ENCODE data around the gene CLEC2L.
"Not testable (repeated sequence)": the region's sequence is repeated elsewhere in the genome, so short reads cannot be mapped to it uniquely, and the experiment has no call there.

Gene CLEC2L

DNA sequence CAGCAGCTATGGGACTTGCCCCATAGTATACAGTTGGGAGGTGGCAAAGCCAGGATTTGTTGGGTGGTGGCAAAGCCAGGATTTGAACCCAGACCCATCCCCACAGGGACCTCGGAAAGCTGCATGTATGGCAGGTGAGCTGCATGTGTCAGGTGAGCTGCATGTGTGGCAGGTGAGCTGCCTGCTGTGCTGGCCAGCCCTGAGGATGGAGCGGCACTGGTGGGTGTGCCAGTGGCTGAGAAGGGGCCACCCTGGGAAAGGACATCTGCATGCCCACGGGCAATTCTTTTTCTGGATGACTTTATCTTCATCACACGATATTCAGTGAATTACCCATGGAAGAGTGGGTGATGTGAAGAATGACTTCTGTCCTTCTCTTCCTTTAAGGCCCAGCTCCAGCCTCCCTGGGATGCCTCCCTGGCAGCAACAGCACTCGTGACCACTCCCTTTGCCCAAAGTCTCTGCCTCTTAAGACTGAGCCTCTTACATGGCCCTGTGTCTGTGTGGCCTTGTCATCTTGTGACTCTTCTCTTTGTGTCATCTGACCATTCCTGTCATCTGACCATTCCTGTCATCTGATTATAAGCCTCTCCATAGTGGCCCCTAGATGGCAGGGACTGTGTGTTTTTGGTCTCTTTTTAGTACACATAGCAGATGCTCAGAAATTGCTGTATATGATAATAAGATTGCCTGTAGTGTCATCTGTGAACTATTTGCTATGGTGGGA is 25.0 kb downstream of the CLEC2L start:
- in situ Hi-C loops (cut with MboI; ENCODE audit: low sequenced_read_pairs) = no loop called here

DNA sequence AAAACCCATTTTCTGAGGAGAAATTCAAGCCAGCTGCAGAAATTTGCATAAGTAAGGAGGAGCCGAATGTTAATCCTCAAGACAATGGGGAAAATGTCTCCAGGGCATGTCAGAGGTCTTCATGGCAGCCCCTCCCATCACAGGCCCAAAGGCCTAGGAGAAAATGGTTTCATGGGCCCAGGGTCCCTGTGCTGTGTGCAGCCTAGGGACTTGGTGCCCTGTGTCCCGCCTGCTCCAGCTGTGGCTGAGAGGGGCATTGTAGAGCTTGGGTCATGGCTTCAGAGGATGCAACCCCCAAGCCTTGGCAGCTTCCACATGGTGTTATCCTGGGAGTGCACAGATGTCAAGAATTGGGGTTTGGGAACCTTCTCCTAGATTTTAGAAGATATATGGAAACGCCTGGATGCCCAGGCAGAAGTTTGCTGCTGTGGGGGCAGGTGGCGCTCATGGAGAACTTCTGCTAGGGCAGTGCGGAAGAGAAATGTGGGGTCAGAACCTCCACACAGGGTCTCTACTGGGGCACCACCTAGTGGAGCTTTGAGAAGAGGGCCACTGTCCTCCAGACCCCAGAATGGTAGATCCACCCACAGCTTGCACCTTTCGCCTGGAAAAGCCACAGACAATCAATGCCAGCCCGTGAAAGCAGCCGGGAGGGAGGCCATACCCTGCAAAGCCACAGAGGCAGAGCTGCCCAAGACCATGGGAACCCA is 30.7 kb downstream of the CLEC2L start:
- in situ Hi-C loops (cut with MboI; ENCODE audit: low sequenced_read_pairs) = not testable (repeated sequence)

DNA sequence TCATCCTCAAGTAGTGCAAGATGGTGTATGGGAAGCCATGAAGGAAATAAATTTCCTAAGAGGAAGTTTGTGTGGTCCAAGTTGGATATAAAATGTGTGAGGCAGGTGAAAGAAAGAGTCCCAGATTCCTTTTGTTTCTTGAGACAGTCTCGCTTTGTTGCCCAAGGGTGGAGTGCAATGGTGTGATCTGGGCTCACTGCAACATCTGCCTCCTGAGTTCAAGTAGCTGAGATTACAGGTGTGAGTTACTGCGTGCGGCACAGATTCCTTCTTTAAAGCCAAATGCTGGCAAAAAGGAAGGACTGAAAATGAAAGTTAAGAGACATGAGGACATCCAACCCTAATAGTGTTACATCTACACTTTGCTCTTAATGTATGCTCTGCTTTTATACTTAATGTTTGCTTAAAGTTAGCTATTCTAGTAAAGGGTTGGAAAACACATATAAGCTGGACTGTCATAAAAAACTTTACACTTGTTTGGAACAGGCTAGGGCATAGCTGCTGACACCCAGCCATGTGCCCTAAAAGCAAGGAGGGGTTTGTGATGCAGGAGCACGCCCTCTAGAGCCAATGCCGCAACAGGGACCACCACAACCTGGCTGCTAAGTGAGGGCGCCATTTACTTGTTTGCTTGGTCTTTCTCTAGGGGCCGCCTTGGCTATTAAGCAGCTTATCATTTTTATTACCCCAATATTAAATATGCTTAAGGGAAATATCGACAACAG is 34.5 kb downstream of the CLEC2L start:
- in situ Hi-C loops (cut with MboI; ENCODE audit: low sequenced_read_pairs) = no loop called here

DNA sequence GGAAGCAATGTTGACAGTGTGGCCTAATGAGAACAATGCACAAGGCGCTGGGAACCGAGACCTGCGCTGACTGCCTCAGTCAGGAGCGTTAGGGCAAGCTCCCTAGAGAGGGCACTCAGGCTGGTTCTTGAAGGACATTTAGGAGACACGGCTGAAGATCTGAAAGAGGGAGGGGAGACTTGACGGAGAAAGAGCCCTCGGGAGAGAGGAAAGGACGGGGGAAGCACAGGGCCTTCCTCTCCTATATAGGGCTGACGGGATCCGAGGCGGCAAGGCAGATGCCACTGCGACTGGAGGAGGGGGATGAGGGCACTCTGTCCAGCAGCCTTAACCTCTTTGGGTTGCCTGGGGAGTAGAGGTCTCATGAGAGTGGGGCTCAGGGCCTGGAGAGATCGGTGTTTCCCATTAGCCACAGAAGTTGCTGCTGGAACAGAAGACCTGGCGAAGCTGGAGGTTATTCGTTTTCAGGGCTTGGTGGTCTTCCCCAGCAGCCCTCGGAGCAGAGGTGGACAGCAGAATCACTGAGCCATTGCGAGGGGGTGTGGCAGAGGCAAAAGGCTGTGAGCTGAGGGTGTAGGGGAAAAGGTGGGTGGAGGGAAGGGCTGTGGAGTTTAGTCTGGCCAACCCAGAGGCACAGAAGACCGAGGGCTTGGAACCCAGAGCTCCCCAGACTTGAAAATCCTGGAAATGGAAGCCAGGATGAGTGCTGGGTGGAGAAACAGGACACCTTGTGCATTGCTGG is 36.0 kb downstream of the CLEC2L start:
- in situ Hi-C loops (cut with MboI; ENCODE audit: low sequenced_read_pairs) = no loop called here

DNA sequence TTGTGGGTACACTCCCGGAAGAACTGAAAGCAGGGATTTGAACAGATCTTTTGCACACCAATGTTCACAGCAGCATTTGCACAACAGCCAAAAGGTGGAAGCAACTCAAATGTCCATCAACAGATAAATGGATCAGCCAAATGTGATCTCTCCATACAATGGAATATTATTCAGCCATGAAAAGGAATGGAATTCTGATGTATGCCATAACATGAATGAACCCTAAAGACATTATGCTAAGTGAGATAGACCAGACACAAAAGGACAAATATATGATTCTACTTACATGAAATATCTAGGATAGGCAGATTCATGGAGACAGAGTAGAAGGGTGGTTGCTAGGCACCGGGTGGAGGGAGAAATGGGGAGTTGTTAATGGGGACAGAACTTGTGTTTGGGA is 36.7 kb downstream of the CLEC2L start:
- in situ Hi-C loops (cut with MboI; ENCODE audit: low sequenced_read_pairs) = no loop called here

DNA sequence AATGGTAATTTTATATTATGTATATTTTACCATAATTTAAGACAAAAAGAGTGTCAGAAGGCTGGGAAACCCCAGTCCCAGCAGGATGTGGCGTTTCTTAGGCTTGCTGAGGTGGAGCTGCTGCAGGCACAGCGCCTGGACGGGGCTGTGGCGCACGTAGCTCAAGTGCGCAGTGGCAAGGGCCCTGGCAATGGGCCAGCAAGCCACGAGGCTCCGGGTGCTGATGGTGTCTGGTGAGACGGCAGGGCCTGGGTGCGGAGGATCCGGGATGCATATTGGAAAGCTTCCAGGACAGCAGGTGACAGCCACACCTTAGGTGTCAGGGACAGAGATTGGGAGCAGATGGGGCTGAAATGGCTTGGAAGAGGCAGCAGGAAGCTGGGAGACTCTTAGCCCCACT is 37.2 kb downstream of the CLEC2L start:
- in situ Hi-C loops (cut with MboI; ENCODE audit: low sequenced_read_pairs) = no loop called here

DNA sequence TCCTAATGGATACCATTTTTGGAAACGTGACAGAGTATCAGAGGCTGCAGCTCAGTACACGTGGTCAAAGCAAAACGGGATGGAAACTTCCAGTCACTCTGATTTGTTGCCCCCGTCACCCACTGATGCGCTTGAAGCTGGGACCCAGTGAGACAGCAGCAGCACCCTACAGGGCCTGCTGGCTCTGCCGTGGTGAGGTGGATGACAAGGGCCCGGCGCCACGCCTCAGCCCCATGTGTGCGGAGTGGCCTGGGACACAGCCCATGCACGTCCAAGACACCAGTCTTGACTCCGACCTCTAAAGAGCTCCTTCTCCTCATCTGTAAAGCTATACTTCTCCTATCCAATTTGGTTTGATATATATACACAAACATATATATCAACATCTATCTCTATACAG is 39.0 kb downstream of the CLEC2L start:
- in situ Hi-C loops (cut with MboI; ENCODE audit: low sequenced_read_pairs) = no loop called here

DNA sequence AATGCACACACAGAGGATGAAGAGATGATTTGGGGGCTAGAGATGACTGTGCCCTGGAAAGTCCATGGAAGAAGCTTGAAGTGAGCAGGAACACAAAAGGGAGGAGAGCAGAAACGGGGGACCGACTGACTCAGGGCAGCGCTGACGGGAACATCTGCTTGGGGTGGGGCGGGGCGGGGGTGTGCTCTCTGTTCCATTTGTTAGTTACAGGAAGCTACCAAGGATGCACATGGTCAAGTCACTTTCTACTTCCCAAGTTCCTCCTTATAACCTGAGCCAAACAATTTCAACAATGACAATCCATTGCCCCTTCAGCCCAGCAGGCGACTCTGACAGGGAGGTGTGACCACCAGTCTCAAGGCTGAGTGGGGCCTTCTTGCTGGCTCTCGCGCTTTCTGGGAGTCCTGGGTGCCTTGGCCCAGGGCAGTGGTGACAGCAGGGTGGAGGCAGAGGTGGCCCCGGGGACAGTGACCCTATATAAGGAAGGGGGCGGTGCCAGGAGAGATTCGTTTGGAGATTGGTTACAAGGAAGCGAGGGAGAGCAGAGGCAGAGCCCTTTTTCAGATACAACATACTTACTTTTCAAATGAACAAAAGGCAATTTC is 39.6 kb downstream of the CLEC2L start:
- in situ Hi-C loops (cut with MboI; ENCODE audit: low sequenced_read_pairs) = no loop called here

DNA sequence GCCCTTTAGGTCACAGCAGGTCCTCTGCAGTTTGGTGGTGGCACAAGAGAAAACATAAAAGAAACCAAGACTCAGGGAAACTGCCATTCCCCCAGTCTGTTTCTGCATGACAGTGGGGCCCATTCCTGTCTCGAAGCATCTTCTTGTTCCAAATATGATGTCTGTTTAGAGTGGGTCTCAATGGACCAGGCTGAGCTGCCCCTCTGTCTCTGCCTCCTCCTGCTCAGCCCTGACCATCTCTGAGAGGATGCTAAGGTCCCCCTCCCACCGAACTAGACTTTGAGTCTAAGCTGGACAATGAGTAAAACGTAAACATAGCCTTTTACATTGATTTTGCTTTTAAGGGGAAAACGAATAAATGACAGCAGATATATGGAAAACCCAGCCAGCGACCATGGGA is 40.4 kb downstream of the CLEC2L start:
- in situ Hi-C loops (cut with MboI; ENCODE audit: low sequenced_read_pairs) = no loop called here

DNA sequence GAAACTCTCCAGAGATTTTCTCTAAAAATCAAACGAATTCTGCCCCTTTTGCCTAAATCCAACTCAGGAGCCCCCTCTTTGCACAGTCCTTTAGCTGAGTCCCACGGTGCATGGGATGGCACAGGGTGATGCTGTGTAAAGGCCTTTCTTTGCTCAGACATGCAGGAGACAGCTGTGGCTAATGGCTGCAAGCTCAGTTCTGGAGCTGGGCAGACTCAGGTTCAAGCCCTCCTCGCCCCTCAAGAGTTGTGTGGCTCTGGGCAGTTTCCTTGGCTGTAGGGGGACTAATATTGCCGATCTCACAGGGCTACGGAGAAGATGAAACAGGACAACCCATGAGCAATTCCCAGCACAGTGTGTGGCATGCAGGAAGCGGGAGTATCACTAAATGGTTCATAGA is 42.6 kb downstream of the CLEC2L start:
- in situ Hi-C loops (cut with MboI; ENCODE audit: low sequenced_read_pairs) = no loop called here

DNA sequence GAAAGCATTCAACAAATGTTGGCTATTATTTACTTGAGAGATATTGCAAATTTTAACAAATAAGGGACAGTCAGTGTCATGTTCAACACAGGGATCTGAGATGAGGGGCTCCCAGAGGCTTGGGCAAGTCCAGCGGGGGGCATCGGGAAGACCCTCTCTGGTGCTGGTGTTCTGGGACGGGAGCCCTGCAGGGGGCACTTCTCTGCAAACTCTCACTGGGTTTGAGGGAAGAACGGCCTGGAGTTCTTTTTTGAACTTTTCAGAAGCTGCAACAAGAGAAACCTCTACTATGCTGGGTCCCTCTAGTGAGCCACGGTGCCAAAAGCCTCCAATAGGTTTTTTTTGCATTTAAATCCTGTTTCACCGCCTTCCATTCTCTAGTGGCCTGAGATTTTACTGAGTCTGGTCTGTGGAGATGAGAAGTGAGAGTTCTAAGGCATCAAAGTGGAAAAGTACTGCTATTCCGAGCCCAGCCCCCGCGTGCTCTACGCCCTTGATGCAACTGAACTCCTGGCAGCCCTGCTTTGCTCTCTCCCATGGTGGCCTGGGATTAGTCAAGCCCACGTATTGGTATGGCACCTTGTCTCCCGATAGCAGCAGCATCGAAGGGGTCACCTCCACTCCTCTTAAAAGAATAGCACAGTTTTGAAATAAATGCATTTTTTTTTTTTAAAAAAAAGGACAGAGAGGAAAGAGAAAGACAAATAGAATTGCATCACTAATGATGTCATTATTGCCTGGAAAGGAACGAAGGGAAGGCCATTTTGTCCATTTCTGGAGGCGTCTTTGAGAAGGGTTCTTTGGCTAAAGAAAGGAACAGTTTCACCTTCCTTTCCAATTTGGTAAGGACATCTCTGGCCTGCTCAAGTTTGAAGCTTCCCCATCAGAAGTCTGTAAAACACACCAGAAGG is 43.5 kb downstream of the CLEC2L start:
- in situ Hi-C loops (cut with MboI; ENCODE audit: low sequenced_read_pairs) = no loop called here

DNA sequence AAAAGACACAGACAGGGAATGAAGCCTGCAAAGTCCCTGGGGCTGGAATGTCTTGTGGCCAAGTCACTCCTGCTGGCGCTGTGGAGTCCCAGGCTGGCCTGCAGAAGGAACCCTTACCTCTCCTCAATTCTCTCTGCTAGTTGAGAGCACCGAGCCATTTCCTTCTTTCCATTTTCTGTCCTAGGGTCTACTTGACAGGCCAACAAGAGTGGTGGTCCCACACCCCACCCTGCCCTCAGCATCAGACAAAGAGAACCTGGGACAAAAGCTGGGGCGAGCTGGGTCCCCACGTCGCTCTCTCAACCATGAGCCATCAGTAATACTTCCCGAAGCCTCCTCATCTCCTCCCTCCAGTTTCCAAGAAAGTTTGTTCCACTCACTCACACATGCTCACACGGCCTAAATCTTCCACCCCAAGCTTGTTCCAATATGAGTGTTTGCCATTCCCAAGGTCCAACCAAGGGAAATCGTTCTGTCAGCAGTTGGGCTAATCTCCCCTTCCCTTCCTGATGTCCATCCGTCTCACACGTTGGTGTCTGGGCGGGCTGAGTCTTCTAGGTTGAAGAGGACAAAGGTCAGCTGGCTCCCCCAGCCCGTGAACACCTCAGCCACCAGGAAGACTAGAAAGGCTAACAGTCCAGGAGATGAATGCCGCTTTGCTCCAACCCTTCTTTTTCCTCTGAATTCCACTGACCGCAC is 44.3 kb downstream of the CLEC2L start:
- in situ Hi-C loops (cut with MboI; ENCODE audit: low sequenced_read_pairs) = no loop called here

DNA sequence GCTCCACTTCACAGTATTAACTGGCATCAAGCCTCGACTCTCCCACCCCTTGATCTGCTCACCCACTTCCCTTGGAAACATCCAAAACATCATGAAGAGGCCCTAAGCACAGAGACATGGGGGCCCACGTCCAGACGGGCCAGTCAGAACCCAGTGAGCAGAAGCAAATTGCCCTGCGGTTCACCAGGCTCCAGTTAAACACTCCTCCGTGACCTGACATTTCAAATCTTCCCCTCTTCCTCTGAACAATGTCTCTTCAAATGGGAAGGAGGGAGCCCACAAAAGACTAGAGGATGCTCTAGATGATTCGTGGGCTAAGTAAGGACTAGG is 44.8 kb downstream of the CLEC2L start:
- in situ Hi-C loops (cut with MboI; ENCODE audit: low sequenced_read_pairs) = no loop called here

DNA sequence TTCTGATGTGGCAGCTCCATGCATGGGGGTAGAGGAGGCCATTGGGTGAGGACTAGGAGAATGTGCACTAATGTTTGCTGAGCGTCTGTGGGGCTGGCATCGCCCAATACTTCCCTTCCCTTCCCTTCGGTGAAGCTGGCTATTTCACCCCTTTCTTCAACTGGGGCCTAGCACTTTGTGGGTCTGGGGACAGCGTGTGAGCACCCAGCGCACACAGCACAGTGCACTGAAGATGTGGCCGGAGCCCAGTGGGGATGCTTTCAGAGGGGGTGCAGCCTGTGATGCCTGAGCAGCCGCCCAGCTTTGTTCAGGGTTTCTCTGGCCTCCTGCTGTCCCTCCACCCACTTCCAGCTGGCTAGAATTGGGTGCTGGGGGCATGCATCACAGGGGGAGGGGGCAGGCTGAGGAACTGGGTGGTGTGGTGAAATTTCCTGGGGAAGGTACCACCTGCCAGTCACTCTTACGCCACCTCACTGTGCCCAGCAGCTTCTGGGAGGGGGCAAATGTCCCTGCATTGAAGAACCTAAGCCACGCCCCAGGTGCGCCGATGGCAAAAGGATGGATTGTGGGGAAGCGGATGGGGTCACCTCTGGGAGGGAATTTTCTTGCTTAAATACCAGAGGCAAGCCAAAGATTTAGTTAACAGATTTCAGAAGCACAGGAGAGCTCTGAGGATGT is 45.5 kb downstream of the CLEC2L start:
- in situ Hi-C loops (cut with MboI; ENCODE audit: low sequenced_read_pairs) = no loop called here

DNA sequence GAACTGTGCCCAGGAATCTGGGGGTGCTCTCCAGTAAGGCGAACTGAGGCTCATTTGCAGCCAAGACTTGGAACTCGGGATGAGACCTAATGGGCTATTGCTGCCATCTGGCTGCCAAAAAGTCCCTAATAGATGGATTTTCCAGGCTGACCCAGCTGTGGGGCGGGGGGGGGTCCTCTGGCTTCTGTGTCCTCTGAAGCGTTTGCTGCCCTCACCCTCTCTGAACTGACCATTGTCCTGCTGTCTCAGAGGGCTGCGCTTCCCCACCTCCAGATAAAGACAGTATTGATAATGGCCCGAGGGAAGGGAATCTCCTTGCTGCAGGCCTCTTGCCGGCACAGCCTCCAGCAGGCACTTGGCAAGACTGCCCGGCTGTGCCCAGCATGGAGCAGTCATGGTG is 46.6 kb downstream of the CLEC2L start:
- in situ Hi-C loops (cut with MboI; ENCODE audit: low sequenced_read_pairs) = no loop called here

DNA sequence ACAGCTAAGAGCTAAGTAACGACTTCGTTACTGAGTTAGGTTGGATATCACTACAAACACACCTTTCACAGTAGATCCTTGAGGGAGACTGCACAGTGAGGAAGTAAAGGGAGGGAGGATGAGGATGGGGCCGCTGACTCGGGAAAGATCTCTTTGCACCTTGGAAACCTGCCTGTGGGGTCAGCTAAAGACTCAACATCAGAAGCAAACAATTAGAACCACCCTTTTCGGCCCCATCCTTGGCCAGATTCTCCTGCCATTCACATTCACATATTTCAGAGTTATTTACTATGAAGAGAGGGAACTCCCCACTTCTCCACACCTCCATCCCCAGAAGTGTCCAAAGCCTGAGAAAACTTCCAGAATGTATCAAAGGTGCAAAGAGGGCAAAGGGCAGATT is 47.1 kb downstream of the CLEC2L start:
- in situ Hi-C loops (cut with MboI; ENCODE audit: low sequenced_read_pairs) = no loop called here

DNA sequence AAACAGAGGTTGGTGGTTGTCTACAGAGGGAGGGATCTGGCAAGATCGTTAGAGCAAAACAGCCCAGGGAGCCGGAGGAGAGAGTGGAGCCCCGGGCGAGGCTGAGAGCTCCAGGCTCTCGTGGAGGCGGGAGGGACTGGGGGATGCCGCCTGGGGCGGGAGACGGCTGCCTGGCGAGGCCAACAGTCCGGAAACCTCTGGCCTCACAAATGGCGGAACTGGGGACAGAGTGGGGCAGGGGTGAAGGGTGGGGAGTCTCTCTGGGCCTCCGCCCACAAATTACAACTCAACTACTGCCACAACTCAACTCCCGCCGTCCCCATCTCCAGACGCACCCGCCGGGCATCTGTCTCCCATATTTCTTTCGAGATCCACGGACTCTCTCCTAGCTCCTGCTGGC is 47.7 kb downstream of the CLEC2L start:
- in situ Hi-C loops (cut with MboI; ENCODE audit: low sequenced_read_pairs) = no loop called here

DNA sequence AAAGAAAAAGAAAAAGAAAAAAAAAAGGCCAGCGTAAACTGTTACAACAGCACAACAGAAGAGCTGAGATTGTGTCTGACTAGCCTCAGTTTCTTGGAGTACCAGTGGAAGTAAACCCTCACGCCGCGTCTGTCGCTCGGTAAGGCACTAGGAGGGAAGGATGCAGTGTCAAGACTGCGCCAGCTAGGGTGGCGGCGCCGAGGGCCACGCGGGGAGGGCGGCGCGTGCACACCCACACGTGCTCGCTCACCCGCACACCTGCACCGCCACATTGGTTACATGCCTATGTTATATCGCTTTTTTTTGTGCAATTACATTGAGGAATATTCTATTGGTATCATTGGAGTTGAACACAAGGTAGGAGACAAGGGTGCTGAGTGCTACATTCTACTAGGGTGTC is 48.2 kb downstream of the CLEC2L start:
- in situ Hi-C loops (cut with MboI; ENCODE audit: low sequenced_read_pairs) = no loop called here

DNA sequence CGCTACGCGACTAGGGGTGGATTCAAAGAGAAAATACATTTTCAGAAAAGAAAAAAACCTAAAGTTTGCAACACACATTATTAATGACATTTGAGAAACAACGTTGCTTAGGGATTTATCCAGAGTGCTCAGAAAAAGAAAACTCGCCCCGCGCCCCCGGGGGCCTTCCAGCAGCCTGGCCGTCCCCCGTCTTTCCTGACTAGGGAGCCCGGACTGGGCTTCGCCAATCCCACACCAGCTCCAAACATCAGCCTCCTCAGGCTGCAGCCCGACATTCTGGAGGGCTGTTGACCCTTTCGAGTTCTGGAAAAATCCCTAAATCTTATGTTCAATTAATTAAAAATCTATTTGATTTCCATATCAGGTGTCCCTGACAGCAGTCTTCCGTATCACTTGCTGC is 48.6 kb downstream of the CLEC2L start:
- in situ Hi-C loops (cut with MboI; ENCODE audit: low sequenced_read_pairs) = no loop called here
